Tibial artery (tissue), 4 donors: Measurements from ENCODE around the gene PTPN2.

Experiments used
- DNase-seq, 2 donors: peaks; one replicate each; pipeline ENCODE4 v3.0.0-alpha.2; 2019
- H3K27ac ChIP-seq, 2 donors: fragments of 200-600 bp; sonication (generic) in 1 of 2; 1 replicate in 1 of 2; 2 replicates in 1 of 2; pipeline ENCODE4 v1.5.1; 2018 to 2019; ENCODE audit warnings: mild to moderate bottlenecking in 1 of 2
- H3K27me3 ChIP-seq, 2 donors: fragments of 200-600 bp; sonication (generic) in 1 of 2; one replicate each; pipeline versions ENCODE4 v1.5.1 to v1.6.0; 2016 to 2019
- H3K36me3 ChIP-seq, 3 donors: fragments of 200-600 bp; sonication (generic) in 2 of 3; one replicate each; pipeline ENCODE4 v1.5.1; 2016 to 2019; ENCODE audit warnings: mild to moderate bottlenecking in 2 of 3
- H3K4me1 ChIP-seq, 4 donors: fragments of 200-600 bp; sonication (generic) in 2 of 4; 1 replicate in 3 of 4; 2 replicates in 1 of 4; pipeline ENCODE4 v1.5.1; 2016 to 2019
- H3K4me3 ChIP-seq, 2 donors: fragments of 200-600 bp; sonication (generic) in 1 of 2; 1 replicate in 1 of 2; 2 replicates in 1 of 2; pipeline ENCODE4 v1.5.1; 2018 to 2019; ENCODE audit warnings: mild to moderate bottlenecking in 2 of 2
- H3K9me3 ChIP-seq, 3 donors: fragments of 200-600 bp; sonication (generic) in 1 of 3; one replicate each; pipeline ENCODE4 v1.5.1; 2016 to 2019
- intact Hi-C: fragments of 100-400 bp; cut with DNase I; formaldehyde crosslinking; loops from one replicate; pipeline ENCODE4 v1.15.0; 2023; ENCODE audit warnings: low total_unique reads
- TF ChIP-seq, protein P1 (sequence below), 2 experiments: fragments of 200-600 bp in 1 of 2; fragments of 450-650 bp in 1 of 2; IDR thresholded peaks; one replicate each; pipeline ENCODE4 v1.5.1; 2017 to 2019; ENCODE audit warnings: antibody characterized with exemption in 2 of 2, mild to moderate bottlenecking in 1 of 2, moderate library complexity in 1 of 2

PTPN2 gene

DNA sequence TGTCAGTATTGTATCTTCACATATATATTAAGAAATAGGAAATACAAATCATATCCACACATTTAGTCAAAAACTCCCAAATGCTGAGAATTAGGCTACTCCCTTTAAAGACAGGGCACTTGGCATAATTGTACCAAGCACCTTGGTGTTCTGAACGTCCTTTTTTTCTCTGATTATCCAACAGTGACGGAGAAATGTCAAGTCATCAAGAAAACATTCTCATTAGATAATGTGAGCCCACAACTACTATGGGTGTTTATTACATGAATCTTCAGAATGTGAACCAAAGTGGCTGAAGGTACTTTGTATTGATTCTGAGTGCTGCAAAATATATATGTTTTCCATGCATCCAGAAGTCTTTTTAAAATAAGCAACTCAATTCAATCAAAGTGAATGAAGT lies 97.4 kb downstream of the PTPN2 start:
- Histone ChIP-seq H3K4me3 (no peak overlapping the region), H3K4me1 (no peaks in the 10 kb centered on the region), H3K27me3 (no peaks in the 10 kb centered on the region), H3K36me3 (peaks cover 0 to 2% (median 0%) of the 10 kb centered on the region in 3 donors), H3K27ac (no peak overlapping the region), H3K9me3 (no peaks in the 10 kb centered on the region)
- intact Hi-C loops = no loop called here
- TF ChIP-seq, protein P1, sequence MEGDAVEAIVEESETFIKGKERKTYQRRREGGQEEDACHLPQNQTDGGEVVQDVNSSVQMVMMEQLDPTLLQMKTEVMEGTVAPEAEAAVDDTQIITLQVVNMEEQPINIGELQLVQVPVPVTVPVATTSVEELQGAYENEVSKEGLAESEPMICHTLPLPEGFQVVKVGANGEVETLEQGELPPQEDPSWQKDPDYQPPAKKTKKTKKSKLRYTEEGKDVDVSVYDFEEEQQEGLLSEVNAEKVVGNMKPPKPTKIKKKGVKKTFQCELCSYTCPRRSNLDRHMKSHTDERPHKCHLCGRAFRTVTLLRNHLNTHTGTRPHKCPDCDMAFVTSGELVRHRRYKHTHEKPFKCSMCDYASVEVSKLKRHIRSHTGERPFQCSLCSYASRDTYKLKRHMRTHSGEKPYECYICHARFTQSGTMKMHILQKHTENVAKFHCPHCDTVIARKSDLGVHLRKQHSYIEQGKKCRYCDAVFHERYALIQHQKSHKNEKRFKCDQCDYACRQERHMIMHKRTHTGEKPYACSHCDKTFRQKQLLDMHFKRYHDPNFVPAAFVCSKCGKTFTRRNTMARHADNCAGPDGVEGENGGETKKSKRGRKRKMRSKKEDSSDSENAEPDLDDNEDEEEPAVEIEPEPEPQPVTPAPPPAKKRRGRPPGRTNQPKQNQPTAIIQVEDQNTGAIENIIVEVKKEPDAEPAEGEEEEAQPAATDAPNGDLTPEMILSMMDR (IDR thresholded peaks at IDR 0.05) = no peak
- DNase-seq = no peak

- H3K4me1 ChIP-seq = no peaks in the 10 kb centered on the region
- DNase-seq = no peak
- TF ChIP-seq, protein P1 (IDR thresholded peaks at IDR 0.05) = no peak
- no peaks in the 10 kb centered on the region for H3K36me3 ChIP-seq
- no peaks in the 10 kb centered on the region for H3K27me3 ChIP-seq
- intact Hi-C loops = no loop called here
- no peaks in the 10 kb centered on the region for H3K9me3 ChIP-seq
- H3K4me3 ChIP-seq = no peak overlapping the region
- H3K27ac ChIP-seq = no peak overlapping the region
These were observed 100.5 kb downstream of the PTPN2 start for GRCh38 chr18:12783524-12783923.

DNA sequence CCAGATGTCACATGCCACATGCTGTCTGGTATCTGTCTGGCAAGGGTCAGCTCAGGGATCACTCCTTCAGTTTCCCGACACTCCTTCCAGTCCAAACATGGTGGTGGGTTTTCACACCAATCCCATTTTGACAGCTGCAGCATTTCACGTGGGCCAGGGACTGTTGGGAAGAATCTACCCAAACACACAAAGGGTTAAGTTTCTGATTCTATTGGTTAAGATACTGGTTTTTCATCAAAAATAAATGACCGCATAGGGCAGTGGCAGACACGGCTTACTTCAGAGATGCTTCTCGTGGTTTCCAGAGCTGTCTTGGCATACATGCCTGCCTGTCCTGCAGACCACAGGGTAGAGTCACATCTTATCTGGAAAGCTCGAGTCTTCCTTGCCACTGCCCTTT lies 101.5 kb downstream of the PTPN2 start:
- Histone ChIP-seq H3K27me3 (no peaks in the 10 kb centered on the region), H3K27ac (no peak overlapping the region), H3K4me1 (no peaks in the 10 kb centered on the region), H3K36me3 (no peaks in the 10 kb centered on the region), H3K4me3 (no peak overlapping the region), H3K9me3 (no peaks in the 10 kb centered on the region)
- DNase-seq = no peak
- TF ChIP-seq, protein P1 (IDR thresholded peaks at IDR 0.05) = no peak
- intact Hi-C loops = no loop called here

- no peak for DNase-seq
- no peaks in the 10 kb centered on the region for H3K4me1 ChIP-seq
- H3K9me3 ChIP-seq = no peaks in the 10 kb centered on the region
- H3K36me3 ChIP-seq = no peaks in the 10 kb centered on the region
- TF ChIP-seq, protein P1 (IDR thresholded peaks at IDR 0.05) = no peak
- no peak overlapping the region for H3K4me3 ChIP-seq
- H3K27ac ChIP-seq = no peak overlapping the region
- no peaks in the 10 kb centered on the region for H3K27me3 ChIP-seq
- intact Hi-C loops = no loop called here
These were observed 104.6 kb downstream of the PTPN2 start for GRCh38 chr18:12779456-12779855.

- intact Hi-C loops = no loop called here
- H3K4me3 ChIP-seq = no peak overlapping the region
- H3K27me3 ChIP-seq = no peaks in the 10 kb centered on the region
- no peaks in the 10 kb centered on the region for H3K4me1 ChIP-seq
- H3K9me3 ChIP-seq = no peaks in the 10 kb centered on the region
- H3K36me3 ChIP-seq = no peaks in the 10 kb centered on the region
- H3K27ac ChIP-seq = no peak overlapping the region
- TF ChIP-seq, protein P1 (IDR thresholded peaks at IDR 0.05) = no peak
- no peak for DNase-seq
These were observed 105.0 kb downstream of the PTPN2 start for GRCh38 chr18:12779043-12779442.

DNA sequence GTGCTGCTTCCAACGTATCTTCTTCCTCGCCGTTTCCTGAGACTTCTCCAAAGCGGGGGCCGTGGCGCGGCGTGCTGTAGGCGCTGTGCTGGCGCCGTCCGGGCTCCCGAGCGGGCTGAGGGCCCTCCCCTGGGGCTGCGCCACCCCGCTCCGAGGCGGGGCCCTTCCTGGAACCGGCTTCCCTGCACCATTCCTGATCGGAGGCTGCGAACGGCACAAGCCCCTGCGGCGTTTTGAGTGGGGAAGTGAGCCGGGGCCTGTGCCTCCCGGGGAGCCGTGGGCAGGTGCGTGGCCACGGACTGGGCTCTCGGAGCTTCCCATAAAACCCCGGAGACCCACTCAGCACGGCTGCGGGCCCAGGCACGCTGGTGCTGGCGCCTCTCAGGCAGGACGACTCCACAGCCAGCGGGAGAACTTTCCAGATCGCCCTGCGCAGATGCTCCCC lies 106.5 kb downstream of the PTPN2 start:
- peak overlapping the region; percentile 11 to 25 for H3K4me3 ChIP-seq
- TF ChIP-seq, protein P1 (IDR thresholded peaks at IDR 0.05) = no peak
- intact Hi-C loops = no loop called here
- H3K36me3 ChIP-seq = no peaks in the 10 kb centered on the region
- no peaks in the 10 kb centered on the region for H3K9me3 ChIP-seq
- no peak overlapping the region for H3K27ac ChIP-seq
- no peak for DNase-seq
- no peaks in the 10 kb centered on the region for H3K4me1 ChIP-seq
- no peaks in the 10 kb centered on the region for H3K27me3 ChIP-seq
